ENCODE measurements around the gene SPRR3.

GRCh38 chr1:152976688-152977087, 24.9 kb upstream of the SPRR3 start:
- TF ChIP-seq, protein P1, sequence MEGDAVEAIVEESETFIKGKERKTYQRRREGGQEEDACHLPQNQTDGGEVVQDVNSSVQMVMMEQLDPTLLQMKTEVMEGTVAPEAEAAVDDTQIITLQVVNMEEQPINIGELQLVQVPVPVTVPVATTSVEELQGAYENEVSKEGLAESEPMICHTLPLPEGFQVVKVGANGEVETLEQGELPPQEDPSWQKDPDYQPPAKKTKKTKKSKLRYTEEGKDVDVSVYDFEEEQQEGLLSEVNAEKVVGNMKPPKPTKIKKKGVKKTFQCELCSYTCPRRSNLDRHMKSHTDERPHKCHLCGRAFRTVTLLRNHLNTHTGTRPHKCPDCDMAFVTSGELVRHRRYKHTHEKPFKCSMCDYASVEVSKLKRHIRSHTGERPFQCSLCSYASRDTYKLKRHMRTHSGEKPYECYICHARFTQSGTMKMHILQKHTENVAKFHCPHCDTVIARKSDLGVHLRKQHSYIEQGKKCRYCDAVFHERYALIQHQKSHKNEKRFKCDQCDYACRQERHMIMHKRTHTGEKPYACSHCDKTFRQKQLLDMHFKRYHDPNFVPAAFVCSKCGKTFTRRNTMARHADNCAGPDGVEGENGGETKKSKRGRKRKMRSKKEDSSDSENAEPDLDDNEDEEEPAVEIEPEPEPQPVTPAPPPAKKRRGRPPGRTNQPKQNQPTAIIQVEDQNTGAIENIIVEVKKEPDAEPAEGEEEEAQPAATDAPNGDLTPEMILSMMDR (IDR thresholded peaks at IDR 0.05): no peak
- TF ChIP-seq POLR2AphosphoS5 (IDR thresholded peaks at IDR 0.05): no peak

Data from sigmoid colon (tissue), 4 donors.